22Rv1 (cell line): ENCODE measurements around the gene CEACAM3.

Source experiments
- H3K27ac ChIP-seq: fragments of 450-650 bp; 2 replicates; pipeline ENCODE4 v1.5.1; 2017
- CTCF ChIP-seq: fragments of 450-650 bp; IDR thresholded peaks from 2 replicates; pipeline ENCODE4 v1.5.1; 2017; ENCODE audit warnings: mild to moderate bottlenecking
- ZFX ChIP-seq: fragments of 450-650 bp; IDR thresholded peaks from 2 replicates; pipeline ENCODE4 v1.6.1; 2017; ENCODE audit warnings: antibody characterized with exemption, borderline replicate concordance

The CEACAM3 gene

GRCh38 chr19:41847351-41848105 lies 51.1 kb downstream of the CEACAM3 start:
- H3K27ac ChIP-seq, result no peak overlapping the region
- TF ChIP-seq ZFX (no peak), CTCF (no peak)

- TF ChIP-seq ZFX, result no peak
- no peak for TF ChIP-seq CTCF
- H3K27ac ChIP-seq, result no peak overlapping the region
Observed at GRCh38 chr19:41848666-41849065, 52.3 kb downstream of the CEACAM3 start.

- no peak overlapping the region for H3K27ac ChIP-seq
- TF ChIP-seq CTCF (no peak), ZFX (no peak)
Observed at GRCh38 chr19:41849067-41849466, 52.7 kb downstream of the CEACAM3 start.

DNA sequence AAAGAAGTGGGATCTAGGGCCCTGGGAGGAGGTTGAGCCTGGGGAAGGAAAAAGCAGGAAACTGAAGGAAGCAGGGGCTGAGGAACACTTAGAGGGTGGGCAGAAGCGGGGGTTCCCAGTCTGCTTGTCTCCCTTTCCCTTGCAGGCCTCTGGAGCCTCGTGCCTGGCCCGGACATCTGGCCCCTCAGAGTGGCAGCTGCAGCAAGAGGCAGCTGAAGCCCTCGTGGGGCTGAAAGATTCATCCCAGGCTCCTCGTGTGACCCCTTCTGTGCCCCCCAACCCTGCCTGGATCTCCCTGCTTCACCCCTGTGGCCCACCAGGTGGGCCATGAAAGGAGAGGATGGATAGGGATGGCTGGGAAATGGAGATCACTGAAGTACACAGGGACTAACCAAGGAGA lies 54.0 kb downstream of the CEACAM3 start:
- TF ChIP-seq CTCF (no peak), ZFX (no peak)
- no peak overlapping the region for H3K27ac ChIP-seq

GRCh38 chr19:41851456-41851855 lies 55.1 kb downstream of the CEACAM3 start:
- TF ChIP-seq ZFX, result no peak
- TF ChIP-seq CTCF, result no peak
- no peak overlapping the region for H3K27ac ChIP-seq

DNA sequence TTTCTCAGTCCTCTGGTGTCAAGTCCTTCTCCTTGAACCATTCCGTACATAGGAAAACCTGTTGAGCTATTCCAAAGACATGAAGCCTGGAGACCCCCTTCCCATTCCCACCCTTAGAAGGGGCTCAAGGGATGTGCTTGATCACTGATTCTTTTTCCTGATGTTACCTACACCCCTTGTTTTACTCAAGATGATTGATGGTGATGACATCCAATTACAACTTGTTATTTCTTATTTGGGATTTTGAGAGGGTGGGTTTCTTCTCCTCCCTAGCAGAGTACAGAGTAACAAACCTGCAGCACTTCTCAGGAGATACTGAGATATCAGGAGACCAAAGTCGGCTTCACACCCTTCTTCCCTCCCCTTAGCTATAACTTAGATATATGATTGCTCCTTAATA lies 57.0 kb downstream of the CEACAM3 start:
- TF ChIP-seq CTCF (no peak), ZFX (no peak)
- H3K27ac ChIP-seq, result no peak overlapping the region

GRCh38 chr19:41853768-41854167 lies 57.4 kb downstream of the CEACAM3 start:
- TF ChIP-seq ZFX (no peak), CTCF (no peak)
- no peak overlapping the region for H3K27ac ChIP-seq
